Measurements from ENCODE around the gene IGF2R. TPM values are rescaled to one million over a fixed set of nuclear protein-coding genes. Genes with fewer than 3 reads are reported as not detected.

IGF2R gene
- total and polyA plus RNA-seq, 2 of the 13 experiments (the other 11 are each of a cell fraction or from before 2014, with no cell fraction given) = 38.3 to 70.0 TPM

DNA sequence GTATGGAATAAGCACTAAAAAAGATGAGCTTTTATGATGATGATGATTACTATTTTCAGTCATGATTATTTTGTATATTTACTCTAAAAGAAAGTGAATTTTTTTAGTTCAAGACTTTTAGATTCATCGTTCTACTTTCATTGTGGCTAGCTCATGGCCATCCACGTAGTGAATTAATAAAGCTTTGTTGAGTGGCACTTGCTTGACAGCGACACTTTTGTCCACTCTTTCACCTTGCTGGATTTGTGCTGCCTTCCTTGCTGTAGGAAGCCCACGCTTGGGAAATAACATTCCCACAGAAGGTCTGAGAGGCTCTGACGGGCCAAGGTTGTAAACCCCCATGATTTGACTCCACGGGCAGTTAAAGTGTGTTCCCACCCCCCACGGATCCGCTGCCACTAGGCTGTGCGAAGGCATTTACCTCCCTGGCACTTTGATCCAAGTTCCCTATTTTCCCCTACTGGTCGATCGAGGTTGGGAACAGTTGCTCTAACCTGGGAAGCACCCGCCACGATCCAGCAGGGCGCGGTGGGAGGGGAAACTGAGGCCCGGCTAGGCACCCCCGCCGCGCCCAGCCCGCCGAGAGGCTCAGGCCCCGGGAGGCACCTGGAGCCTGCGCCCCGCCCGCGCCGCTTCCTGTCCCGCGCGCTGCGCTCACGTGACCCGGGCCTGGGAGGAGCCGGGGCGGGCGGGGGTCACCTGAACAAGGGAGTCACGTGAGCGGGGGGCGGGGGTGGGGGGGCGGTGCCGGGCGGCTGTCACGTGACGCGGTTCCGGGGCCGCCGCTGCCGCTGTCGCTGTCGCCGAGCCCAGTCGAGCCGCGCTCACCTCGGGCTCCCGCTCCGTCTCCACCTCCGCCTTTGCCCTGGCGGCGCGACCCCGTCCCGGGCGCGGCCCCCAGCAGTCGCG is at the start of gene IGF2R (continued):
- TF ChIP-seq, protein P1, sequence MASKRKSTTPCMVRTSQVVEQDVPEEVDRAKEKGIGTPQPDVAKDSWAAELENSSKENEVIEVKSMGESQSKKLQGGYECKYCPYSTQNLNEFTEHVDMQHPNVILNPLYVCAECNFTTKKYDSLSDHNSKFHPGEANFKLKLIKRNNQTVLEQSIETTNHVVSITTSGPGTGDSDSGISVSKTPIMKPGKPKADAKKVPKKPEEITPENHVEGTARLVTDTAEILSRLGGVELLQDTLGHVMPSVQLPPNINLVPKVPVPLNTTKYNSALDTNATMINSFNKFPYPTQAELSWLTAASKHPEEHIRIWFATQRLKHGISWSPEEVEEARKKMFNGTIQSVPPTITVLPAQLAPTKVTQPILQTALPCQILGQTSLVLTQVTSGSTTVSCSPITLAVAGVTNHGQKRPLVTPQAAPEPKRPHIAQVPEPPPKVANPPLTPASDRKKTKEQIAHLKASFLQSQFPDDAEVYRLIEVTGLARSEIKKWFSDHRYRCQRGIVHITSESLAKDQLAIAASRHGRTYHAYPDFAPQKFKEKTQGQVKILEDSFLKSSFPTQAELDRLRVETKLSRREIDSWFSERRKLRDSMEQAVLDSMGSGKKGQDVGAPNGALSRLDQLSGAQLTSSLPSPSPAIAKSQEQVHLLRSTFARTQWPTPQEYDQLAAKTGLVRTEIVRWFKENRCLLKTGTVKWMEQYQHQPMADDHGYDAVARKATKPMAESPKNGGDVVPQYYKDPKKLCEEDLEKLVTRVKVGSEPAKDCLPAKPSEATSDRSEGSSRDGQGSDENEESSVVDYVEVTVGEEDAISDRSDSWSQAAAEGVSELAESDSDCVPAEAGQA (IDR thresholded peaks at IDR 0.05; ENCODE audit: low read depth) = no peak; the same call in 1 of the 2 replicates
- TF ChIP-seq, protein P1 (CRISPR knock-in tag; IDR thresholded peaks at IDR 0.05; ENCODE audit: borderline replicate concordance) = no peak
- TF ChIP-seq U2AF2 (IDR thresholded peaks at IDR 0.05; ENCODE audit: low read depth, low read length) (no peak), ZNF33B (CRISPR knock-in tag; IDR thresholded peaks at IDR 0.05) (peak; percentile 87; the same call in 1 of the 2 replicates), RARA (CRISPR knock-in tag; IDR thresholded peaks at IDR 0.05) (no peak), ZNF678 (CRISPR knock-in tag; IDR thresholded peaks at IDR 0.05) (no peak; the same call in 1 of the 2 replicates), NCOA5 (CRISPR knock-in tag; IDR thresholded peaks at IDR 0.05) (no peak), MAF1 (CRISPR knock-in tag; IDR thresholded peaks at IDR 0.05; ENCODE audit: borderline replicate concordance) (peak; percentile 28; the same call in 1 of the 2 replicates), FOSL2 (CRISPR knock-in tag; IDR thresholded peaks at IDR 0.05) (peak; percentile 42), PHF21A (CRISPR knock-in tag; IDR thresholded peaks at IDR 0.05) (peak; percentile 67), MZF1 (CRISPR knock-in tag; IDR thresholded peaks at IDR 0.05; ENCODE audit: borderline replicate concordance) (no peak)
- TF ChIP-seq, protein P2, sequence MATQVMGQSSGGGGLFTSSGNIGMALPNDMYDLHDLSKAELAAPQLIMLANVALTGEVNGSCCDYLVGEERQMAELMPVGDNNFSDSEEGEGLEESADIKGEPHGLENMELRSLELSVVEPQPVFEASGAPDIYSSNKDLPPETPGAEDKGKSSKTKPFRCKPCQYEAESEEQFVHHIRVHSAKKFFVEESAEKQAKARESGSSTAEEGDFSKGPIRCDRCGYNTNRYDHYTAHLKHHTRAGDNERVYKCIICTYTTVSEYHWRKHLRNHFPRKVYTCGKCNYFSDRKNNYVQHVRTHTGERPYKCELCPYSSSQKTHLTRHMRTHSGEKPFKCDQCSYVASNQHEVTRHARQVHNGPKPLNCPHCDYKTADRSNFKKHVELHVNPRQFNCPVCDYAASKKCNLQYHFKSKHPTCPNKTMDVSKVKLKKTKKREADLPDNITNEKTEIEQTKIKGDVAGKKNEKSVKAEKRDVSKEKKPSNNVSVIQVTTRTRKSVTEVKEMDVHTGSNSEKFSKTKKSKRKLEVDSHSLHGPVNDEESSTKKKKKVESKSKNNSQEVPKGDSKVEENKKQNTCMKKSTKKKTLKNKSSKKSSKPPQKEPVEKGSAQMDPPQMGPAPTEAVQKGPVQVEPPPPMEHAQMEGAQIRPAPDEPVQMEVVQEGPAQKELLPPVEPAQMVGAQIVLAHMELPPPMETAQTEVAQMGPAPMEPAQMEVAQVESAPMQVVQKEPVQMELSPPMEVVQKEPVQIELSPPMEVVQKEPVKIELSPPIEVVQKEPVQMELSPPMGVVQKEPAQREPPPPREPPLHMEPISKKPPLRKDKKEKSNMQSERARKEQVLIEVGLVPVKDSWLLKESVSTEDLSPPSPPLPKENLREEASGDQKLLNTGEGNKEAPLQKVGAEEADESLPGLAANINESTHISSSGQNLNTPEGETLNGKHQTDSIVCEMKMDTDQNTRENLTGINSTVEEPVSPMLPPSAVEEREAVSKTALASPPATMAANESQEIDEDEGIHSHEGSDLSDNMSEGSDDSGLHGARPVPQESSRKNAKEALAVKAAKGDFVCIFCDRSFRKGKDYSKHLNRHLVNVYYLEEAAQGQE (IDR thresholded peaks at IDR 0.05; ENCODE audit: borderline replicate concordance in 1 of 2, low read depth in 1 of 2, low read length in 2 of 2) = peak in 1 of 2 experiments; percentile 10; a peak in 1 of 4 replicates
- TF ChIP-seq, protein P3, sequence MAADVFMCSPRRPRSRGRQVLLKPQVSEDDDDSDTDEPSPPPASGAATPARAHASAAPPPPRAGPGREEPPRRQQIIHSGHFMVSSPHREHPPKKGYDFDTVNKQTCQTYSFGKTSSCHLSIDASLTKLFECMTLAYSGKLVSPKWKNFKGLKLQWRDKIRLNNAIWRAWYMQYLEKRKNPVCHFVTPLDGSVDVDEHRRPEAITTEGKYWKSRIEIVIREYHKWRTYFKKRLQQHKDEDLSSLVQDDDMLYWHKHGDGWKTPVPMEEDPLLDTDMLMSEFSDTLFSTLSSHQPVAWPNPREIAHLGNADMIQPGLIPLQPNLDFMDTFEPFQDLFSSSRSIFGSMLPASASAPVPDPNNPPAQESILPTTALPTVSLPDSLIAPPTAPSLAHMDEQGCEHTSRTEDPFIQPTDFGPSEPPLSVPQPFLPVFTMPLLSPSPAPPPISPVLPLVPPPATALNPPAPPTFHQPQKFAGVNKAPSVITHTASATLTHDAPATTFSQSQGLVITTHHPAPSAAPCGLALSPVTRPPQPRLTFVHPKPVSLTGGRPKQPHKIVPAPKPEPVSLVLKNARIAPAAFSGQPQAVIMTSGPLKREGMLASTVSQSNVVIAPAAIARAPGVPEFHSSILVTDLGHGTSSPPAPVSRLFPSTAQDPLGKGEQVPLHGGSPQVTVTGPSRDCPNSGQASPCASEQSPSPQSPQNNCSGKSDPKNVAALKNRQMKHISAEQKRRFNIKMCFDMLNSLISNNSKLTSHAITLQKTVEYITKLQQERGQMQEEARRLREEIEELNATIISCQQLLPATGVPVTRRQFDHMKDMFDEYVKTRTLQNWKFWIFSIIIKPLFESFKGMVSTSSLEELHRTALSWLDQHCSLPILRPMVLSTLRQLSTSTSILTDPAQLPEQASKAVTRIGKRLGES (CRISPR knock-in tag; IDR thresholded peaks at IDR 0.05; ENCODE audit: borderline replicate concordance) = no peak

All from HepG2 (cell line).